HepG2 (cell line): ENCODE measurements around the gene PIEZO1. TPM values are rescaled to one million over a fixed set of nuclear protein-coding genes. Genes with fewer than 3 reads are reported as not detected.

Source experiments
- ATF1 ChIP-seq: IDR thresholded peaks from 2 replicates; pipeline ENCODE4 v1.6.1; 2016; ENCODE audit warnings: mild to moderate bottlenecking, control low read depth
- ETS1 ChIP-seq: sonication (generic); formaldehyde crosslinking; IDR thresholded peaks from 2 replicates; pipeline ENCODE4 v1.4.0; 2020; ENCODE audit warnings: missing genetic modification reagents
- FOXA3 ChIP-seq: IDR thresholded peaks from 2 replicates; pipeline ENCODE4 v1.6.1; 2016; ENCODE audit warnings: missing genetic modification reagents, missing compliant biosample characterization
- HOXA7 ChIP-seq: sonication (generic); formaldehyde crosslinking; IDR thresholded peaks from 2 replicates; pipeline ENCODE4 v1.8.1; 2022; ENCODE audit warnings: mild to moderate bottlenecking, missing genetic modification reagents, moderate library complexity
- NR2F1 ChIP-seq, 2 experiments: fragments of 450-650 bp in 1 of 2; formaldehyde crosslinking in 1 of 2; IDR thresholded peaks; 2 replicates each; pipeline versions ENCODE4 v1.5.0 to v1.6.1; 2016 to 2020; ENCODE audit warnings: mild to moderate bottlenecking in 1 of 2, missing compliant biosample characterization in 1 of 2, missing genetic modification reagents in 1 of 2, moderate library complexity in 1 of 2
- PHB2 ChIP-seq: fragments of 450-650 bp; IDR thresholded peaks from 2 replicates; pipeline ENCODE4 v1.6.1; 2018; ENCODE audit not compliant: partially characterized antibody
- PRMT3 ChIP-seq: sonication (generic); formaldehyde crosslinking; IDR thresholded peaks from 2 replicates; pipeline ENCODE4 v1.8.1; 2022; ENCODE audit warnings: low read depth, mild to moderate bottlenecking, moderate library complexity, missing genetic modification reagents, borderline replicate concordance
- STAG1 ChIP-seq: sonication (generic); formaldehyde crosslinking; IDR thresholded peaks from 2 replicates; pipeline ENCODE4 v1.4.0; 2020; ENCODE audit warnings: missing genetic modification reagents
- THYN1 ChIP-seq: sonication (generic); formaldehyde crosslinking; IDR thresholded peaks from 2 replicates; pipeline ENCODE4 v1.8.1; 2023; ENCODE audit warnings: low read depth, mild to moderate bottlenecking, moderate library complexity, missing genetic modification reagents, borderline replicate concordance
- ZMYM4 ChIP-seq: sonication (generic); formaldehyde crosslinking; IDR thresholded peaks from 2 replicates; pipeline ENCODE4 v1.8.1; 2023; ENCODE audit warnings: mild to moderate bottlenecking, missing genetic modification reagents
- ZNF251 ChIP-seq: sonication (generic); formaldehyde crosslinking; IDR thresholded peaks from 2 replicates; pipeline ENCODE4 v1.9.0; 2021; ENCODE audit warnings: mild to moderate bottlenecking, missing genetic modification reagents
- ZNF263 ChIP-seq: sonication (generic); formaldehyde crosslinking; IDR thresholded peaks from 2 replicates; pipeline ENCODE4 v1.4.0; 2020; ENCODE audit warnings: missing genetic modification reagents
- ZNF460 ChIP-seq: sonication (generic); formaldehyde crosslinking; IDR thresholded peaks from 2 replicates; pipeline ENCODE4 v1.5.1; 2020; ENCODE audit warnings: missing genetic modification reagents, mild to moderate bottlenecking, borderline replicate concordance
- ZNF513 ChIP-seq: sonication (generic); formaldehyde crosslinking; conservative IDR thresholded peaks from 2 replicates; pipeline ENCODE4 v1.5.0; 2020; ENCODE audit warnings: missing genetic modification reagents
- polyA plus RNA-seq, 8 experiments: library from polyadenylated mRNA; depleted of rRNA in 3 of 8; stranded (reverse) in 7 of 8; unstranded in 1 of 8; fragments of >200 nt; fragmentation: Illumina TruSeq in 4 of 8; extraction: Trizol in 4 of 8; gene quantifications; 2 replicates each; pipeline versions ENCODE4 v1.2.1 to v1.2.3, GENCODE V29; 2011 to 2016; ENCODE audit warnings: low read depth in 4 of 8, missing spikeins in 1 of 8, mixed read lengths in 1 of 8; ENCODE audit not compliant: insufficient read depth in 1 of 8
- total RNA-seq, 5 experiments: library from RNA; depleted of rRNA; stranded (reverse); fragments of >200 nt; fragmentation: Illumina TruSeq; extraction: Trizol; gene quantifications; 2 replicates each; pipeline ENCODE4 v1.2.3, GENCODE V29; 2016; ENCODE audit warnings: low read depth in 1 of 5
- TF ChIP-seq, protein P1 (sequence below): sonication (generic); formaldehyde crosslinking; IDR thresholded peaks from 2 replicates; pipeline ENCODE4 v1.4.0; 2020; ENCODE audit warnings: missing genetic modification reagents
- TF ChIP-seq, protein P2 (sequence below): sonication (generic); formaldehyde crosslinking; IDR thresholded peaks from 2 replicates; pipeline ENCODE4 v1.4.0; 2020; ENCODE audit warnings: low read depth, mild to moderate bottlenecking, missing genetic modification reagents
- TF ChIP-seq, protein P3 (sequence below): IDR thresholded peaks from 2 replicates; pipeline ENCODE4 v1.6.1; 2016; ENCODE audit warnings: mild to moderate bottlenecking

The PIEZO1 gene
- total and polyA plus RNA-seq, 2 of the 13 experiments (the other 11 are each of a cell fraction or from before 2014, with no cell fraction given): 67.9 to 85.0 TPM

GRCh38 chr16:88686439-88687253 is 98.4 kb downstream of the PIEZO1 start, which contains the start of gene SNAI3 (continued):
- TF ChIP-seq, protein P1, sequence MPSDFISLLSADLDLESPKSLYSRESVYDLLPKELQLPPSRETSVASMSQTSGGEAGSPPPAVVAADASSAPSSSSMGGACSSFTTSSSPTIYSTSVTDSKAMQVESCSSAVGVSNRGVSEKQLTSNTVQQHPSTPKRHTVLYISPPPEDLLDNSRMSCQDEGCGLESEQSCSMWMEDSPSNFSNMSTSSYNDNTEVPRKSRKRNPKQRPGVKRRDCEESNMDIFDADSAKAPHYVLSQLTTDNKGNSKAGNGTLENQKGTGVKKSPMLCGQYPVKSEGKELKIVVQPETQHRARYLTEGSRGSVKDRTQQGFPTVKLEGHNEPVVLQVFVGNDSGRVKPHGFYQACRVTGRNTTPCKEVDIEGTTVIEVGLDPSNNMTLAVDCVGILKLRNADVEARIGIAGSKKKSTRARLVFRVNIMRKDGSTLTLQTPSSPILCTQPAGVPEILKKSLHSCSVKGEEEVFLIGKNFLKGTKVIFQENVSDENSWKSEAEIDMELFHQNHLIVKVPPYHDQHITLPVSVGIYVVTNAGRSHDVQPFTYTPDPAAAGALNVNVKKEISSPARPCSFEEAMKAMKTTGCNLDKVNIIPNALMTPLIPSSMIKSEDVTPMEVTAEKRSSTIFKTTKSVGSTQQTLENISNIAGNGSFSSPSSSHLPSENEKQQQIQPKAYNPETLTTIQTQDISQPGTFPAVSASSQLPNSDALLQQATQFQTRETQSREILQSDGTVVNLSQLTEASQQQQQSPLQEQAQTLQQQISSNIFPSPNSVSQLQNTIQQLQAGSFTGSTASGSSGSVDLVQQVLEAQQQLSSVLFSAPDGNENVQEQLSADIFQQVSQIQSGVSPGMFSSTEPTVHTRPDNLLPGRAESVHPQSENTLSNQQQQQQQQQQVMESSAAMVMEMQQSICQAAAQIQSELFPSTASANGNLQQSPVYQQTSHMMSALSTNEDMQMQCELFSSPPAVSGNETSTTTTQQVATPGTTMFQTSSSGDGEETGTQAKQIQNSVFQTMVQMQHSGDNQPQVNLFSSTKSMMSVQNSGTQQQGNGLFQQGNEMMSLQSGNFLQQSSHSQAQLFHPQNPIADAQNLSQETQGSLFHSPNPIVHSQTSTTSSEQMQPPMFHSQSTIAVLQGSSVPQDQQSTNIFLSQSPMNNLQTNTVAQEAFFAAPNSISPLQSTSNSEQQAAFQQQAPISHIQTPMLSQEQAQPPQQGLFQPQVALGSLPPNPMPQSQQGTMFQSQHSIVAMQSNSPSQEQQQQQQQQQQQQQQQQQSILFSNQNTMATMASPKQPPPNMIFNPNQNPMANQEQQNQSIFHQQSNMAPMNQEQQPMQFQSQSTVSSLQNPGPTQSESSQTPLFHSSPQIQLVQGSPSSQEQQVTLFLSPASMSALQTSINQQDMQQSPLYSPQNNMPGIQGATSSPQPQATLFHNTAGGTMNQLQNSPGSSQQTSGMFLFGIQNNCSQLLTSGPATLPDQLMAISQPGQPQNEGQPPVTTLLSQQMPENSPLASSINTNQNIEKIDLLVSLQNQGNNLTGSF: 0 out of 2 replicates have a peak, but pooled peaks have one; percentile 20
- TF ChIP-seq ZMYM4 (peak; percentile 10; the same call in 1 of the 2 replicates), ATF1 (CRISPR knock-in tag) (no peak), ZNF460 (no peak; the same call in 1 of the 2 replicates), ZNF263 (CRISPR knock-in tag) (no peak; the same call in 1 of the 2 replicates), FOXA3 (CRISPR knock-in tag) (no peak), ETS1 (CRISPR knock-in tag) (no peak), NR2F1 (CRISPR knock-in tag; IDR thresholded peaks at IDR 0.05) (no peak), HOXA7 (CRISPR knock-in tag) (no peak), THYN1 (CRISPR knock-in tag) (no peak), PRMT3 (CRISPR knock-in tag) (no peak), PHB2 (no peak), ZNF251 (no peak), ZNF513 (no peak), STAG1 (CRISPR knock-in tag) (no peak)
- TF ChIP-seq, protein P2, sequence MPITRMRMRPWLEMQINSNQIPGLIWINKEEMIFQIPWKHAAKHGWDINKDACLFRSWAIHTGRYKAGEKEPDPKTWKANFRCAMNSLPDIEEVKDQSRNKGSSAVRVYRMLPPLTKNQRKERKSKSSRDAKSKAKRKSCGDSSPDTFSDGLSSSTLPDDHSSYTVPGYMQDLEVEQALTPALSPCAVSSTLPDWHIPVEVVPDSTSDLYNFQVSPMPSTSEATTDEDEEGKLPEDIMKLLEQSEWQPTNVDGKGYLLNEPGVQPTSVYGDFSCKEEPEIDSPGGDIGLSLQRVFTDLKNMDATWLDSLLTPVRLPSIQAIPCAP (CRISPR knock-in tag): 0 out of 2 replicates have a peak, but pooled peaks have one; percentile 33
- TF ChIP-seq, protein P3, sequence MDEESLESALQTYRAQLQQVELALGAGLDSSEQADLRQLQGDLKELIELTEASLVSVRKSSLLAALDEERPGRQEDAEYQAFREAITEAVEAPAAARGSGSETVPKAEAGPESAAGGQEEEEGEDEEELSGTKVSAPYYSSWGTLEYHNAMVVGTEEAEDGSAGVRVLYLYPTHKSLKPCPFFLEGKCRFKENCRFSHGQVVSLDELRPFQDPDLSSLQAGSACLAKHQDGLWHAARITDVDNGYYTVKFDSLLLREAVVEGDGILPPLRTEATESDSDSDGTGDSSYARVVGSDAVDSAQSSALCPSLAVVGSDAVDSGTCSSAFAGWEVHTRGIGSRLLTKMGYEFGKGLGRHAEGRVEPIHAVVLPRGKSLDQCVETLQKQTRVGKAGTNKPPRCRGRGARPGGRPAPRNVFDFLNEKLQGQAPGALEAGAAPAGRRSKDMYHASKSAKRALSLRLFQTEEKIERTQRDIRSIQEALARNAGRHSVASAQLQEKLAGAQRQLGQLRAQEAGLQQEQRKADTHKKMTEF (CRISPR knock-in tag): peak; percentile 76
